GM21723 (cell line): Measurements from ENCODE around the gene SLC19A1.

Source experiments
- ATAC-seq: cut with Tn5 transposase; IDR thresholded peaks from one replicate; pipeline ENCODE4 v1.9.1; 2021; ENCODE audit warnings: mild to moderate bottlenecking, moderate library complexity; ENCODE audit not compliant: unreplicated experiment

Gene SLC19A1

DNA sequence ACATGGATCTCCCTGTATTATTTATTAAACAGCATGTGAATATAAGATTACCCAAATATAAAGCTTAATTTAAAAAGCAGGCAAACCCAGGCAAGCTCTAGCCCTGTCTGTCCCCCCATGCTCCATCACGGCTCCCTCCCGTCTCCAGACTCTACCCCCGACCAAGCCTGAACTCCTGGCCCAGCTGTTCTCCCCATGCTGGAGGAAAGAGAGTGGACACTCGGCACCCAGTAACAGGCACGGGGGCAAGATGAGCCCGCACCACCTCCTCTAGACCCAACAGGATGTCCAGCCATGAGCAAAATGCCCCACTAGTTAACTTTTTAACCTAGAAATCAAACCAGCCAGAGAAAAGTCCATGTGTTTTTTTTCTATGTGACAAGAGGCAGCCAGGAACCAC, 19.3 kb downstream of the SLC19A1 start:
- no peak for ATAC-seq

DNA sequence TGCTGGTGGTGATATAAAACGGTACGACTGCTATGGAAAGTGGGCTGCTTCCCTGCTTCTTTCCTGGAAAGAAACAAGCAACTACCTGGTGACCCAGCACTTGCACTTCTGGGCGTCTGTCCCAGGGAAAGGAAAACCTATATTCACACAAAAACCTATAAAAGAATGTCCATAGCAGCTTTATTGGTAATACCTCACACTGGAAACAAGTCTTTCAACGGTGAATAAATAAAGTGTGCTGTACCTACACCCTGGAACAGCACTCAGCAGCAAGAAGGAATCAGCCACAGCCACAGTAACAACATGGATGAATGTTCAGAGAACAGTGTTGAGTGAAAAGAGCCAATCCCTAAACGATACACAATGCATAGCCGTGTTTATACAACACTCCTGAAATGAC, 19.9 kb downstream of the SLC19A1 start:
- no peak for ATAC-seq

DNA sequence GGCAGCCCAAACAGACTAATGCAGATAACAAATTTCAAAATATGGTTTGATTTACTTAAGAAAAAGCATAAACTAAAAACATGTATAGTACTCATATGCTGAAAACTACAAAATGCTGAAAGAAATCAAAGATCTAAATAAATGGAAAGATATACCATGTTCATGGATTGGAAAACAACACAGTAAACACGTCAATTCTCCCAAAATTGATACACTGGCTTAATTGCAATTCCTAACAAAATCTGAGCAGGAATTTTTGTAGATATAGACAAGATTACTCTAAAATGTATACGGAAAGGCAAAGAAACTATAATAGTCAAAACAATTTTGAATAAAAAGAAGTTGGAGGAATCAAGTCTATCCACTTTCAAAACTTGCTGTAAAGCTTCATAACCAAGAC, 21.0 kb downstream of the SLC19A1 start:
- no peak for ATAC-seq

DNA sequence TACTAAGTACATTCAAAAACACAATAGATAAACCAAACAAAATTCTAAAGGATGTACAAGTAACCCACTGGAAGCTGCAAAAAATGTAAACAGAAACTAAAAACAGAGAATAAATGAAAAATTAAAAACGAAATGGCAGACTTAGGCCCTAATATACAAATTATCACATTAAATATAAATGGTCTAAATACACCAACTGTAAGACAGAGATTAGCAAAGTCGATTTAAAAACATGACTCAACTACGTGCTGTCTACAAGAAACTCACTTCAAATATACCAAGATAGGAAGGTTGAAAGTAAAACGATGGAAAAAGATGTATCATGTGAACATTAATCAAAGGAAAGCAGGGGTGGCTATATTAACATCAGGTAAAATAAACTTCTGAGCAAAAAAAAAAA, 23.1 kb downstream of the SLC19A1 start:
- no peak for ATAC-seq

DNA sequence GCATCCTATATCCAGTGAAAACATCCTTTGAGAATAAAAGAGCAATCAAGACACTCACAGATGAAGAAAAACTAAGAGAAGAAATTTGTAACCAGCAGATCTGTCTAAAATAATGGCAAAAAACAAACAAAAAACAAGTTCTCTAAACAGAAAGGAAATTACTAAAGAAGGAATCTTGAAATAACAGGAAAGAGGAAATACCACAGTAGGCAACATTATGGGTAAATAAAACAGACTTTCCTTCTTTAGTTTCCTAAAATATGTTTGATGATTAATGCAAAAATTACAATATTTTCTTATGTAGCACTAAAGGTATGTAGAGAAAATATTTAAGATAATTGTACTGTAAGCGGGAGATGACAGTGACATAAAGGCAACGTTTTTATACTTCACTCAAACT, 23.5 kb downstream of the SLC19A1 start:
- ATAC-seq, result no peak

DNA sequence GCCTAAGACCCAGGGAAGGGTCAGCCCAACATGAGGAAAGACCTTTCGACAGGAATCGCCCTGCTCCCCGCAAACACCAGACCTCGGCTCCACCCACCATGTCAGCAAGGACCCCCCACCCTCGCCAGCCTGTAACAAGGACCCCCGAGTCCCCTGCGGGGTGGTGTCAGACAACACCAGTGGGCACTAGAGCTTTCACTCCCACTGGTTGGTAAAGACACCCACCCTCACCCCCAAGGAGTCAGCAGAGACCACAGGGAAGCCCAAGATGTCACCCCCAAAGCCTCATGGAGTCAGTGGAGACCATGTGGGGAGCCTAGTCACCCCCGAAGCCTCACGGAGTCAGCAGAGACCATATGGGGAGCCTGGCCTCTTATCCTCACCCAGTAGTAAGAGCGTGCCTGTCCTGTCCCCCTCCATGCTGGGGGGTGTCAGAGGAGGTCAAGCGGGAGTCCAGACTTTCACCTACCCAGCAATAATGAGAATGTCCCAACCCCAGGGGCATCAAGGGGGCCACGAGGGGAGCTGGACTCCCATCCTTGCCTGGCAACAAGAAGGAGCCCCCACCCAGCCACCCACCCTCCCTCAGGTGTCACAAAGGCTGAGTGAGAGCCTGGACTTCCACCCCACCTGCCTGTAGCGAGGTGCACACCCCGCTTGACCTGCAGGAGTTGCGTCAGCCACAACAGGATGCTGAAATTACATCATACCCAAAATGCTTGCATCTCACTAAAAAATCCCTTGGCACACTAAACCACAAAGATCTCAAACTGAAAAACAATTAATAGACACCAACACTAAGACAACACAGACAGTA, 24.8 kb downstream of the SLC19A1 start:
- ATAC-seq, result no peak

DNA sequence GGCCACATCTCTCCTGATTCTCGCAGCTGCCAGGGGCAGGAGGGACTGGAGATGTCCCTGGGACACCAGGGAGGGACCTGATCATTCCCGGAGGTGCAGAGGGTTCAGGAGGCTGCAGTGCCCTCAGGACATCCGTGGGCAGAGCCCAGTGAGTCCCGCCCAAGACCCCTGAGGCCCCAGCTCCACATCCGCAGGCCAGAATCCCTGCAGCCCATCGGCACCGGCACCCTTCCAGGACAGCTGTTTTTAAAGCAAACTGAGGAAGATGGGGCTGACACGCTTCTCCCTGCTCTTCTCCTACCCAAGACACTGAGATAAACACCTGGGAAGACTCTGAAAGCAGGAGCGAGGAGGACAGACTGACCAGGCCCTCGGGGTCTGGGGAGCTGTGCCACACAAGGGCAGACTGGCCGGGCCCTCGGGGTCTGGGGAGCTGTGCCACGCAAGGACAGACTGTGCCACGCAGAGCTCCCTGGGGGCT, 25.5 kb downstream of the SLC19A1 start:
- ATAC-seq, result no peak

DNA sequence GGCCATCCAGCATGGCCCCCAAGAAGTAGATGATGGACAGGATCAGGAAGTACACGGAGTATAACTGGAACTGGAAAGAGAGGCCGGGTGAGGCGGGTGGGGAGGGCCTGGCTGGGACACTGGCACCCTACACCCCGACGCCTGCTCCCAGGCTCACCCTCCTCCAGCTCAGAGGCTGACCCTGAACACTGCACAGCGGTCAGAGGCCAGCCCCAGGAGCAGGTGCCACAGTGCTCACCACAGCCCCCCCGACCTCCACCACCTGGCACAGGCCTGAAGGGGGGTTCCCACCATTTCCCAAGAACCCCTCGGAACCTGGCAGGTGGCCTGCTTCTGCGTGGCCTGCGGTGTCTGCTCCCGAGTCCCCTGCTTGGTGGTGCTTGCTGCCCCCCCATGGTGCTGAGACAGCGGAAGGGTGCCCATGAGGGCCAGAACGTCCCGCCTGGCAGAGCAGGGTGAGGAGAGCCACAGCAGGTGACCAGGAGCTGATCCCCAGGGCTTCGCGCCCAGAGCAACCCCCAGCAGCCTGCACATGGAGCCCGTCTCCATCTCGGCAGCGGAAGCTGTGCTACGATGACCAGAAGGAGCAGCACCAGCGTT, 26.1 kb downstream of the SLC19A1 start:
- ATAC-seq, result no peak

DNA sequence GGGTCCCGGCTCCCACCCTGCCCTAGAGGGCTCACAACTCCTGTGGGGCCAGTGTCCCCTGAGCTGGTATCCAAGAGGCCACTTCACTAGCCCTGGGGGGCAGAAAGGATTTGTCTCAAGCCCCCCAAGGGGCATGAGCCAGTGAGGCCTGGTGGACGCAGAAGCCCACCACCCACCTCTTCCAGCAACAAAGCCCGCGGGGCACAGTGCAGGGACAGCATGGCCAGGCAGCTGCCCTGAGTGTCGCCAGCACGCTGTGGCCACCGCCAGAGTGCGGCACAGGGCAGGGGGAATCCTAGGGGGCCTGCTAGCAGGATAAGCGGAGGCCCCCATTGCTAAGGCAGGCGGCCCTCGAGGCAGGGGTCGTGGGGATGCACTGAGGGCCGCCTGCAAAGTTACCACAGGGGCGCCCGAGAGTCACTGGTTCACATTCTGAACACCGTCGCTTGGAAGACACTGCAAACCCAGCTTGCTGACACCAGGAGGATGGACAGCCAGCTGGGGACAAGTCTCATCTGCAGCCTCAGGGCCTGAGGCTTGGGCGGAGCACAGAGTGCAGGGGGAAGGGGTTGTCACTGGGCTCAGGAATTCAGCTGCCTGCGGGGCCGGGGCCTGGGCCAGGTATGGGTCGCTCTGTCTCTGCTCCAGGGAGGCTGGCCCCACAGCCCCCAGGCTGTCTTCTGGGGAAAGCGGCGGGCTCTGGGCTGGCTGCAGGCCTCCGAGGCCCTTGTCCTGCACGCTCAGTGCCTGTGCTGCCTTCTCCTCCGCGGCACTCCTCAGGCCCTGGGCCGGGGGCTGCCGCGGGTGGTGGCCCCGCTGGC, 26.8 kb downstream of the SLC19A1 start:
- no peak for ATAC-seq

DNA sequence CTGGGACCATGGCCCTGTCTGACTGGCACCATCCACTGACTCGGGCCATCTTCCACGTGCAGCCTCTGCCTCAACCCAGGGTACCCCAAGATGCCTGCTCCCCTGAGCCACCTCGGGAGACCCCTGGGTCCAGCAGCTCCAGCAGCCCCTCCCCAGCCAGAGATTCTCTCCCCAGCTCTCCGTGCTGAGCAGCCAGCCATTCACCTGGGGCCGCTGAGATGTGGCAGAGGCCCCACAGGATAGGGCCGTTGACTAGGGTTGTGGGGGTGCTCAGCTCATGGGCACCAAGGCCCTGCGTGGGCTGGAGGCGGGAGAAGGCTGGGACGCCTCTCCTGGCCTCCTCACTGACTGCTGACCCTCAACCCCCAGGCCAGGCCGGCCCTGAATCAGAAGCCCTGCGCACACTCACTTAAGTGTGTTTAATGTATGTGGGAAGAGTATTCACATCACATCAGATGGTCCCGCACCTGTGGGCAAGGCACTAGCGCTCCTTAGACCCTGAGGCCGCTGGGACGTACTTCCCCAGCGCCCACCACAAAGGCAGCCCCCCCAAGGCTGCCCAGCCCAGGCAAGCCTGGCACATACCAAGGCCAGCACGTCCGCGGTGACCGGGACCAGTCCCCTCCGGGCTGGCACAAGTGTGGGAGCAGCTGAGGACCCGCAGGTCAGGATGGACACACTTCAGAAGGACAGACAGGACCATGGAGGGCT, 27.8 kb downstream of the SLC19A1 start:
- ATAC-seq, result no peak

DNA sequence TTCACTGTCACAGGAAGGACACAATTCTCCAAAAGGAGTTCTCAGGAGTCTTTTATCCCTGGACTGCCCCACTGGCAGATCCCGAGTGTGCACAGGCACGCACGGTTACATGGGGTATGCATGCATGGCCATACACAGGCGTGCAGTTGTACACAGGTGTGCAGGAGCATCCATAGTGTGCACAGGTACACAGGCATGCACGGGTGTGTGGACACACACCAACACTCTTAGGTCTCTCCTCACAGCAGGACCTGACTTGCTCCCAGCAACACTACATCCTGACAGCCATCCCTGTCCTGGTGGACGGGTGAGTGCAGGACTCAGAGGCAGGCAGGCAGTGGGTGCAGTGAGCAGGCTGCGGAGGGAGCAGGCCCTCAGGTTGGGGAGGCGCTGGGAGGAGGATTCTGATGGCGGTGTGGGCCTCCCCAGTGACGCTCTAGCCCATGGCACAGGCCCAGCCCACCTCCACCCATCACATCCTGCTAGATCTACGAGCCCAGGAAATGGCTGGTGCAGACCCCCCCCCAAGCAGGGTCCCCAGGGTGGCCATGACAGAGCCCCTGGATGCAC, 28.4 kb downstream of the SLC19A1 start:
- ATAC-seq, result no peak

DNA sequence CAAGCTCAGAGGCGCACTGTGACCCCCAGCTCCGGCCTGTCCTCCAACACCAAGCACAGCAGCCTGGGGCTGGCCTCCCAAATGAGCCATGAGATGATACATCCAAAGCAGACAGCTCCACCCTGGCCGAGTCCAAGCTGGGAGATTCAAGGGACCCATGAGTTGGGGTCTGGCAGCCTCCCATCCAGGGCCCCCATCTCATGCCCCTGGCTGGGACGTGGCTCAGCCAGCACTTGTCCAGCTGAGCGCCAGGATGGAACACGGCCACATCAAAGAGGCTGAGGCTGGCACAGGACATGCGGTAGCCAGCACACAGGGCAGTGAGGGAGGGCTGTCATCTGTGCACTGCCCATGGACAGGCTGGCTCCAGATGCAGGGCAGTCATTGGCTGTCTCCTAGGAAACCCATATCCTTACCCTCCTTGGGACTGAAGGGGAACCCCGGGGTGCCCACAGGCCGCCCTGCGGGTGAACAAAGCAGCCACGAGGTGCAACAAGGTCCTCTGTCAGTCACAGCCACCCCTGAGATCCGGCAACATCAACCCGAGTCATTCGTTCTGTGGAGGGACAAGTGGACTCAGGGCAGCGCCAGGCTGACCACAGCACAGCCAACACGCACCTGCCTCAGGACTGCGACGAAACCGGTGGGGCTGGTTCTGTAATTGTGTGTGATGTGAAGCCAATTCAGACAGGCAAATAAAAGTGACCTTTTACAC, 29.1 kb downstream of the SLC19A1 start:
- no peak for ATAC-seq

DNA sequence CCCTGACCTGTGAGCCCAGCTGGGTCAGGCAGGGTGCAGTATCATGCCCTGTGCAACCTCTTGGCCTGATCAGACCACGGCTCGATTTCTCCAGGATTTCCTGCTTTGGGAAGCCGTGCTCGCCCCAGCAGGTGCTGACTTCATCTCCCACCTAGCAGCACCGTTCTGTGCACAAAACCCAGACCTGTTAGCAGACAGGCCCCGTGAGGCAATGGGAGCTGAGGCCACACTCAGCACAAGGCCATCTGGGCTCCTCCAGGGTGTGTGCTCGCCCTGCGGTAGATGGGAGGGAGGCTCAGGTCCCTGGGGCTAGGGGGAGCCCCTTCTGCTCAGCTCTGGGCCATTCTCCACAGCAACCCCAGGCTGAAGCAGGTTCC, 29.6 kb downstream of the SLC19A1 start:
- no peak for ATAC-seq

DNA sequence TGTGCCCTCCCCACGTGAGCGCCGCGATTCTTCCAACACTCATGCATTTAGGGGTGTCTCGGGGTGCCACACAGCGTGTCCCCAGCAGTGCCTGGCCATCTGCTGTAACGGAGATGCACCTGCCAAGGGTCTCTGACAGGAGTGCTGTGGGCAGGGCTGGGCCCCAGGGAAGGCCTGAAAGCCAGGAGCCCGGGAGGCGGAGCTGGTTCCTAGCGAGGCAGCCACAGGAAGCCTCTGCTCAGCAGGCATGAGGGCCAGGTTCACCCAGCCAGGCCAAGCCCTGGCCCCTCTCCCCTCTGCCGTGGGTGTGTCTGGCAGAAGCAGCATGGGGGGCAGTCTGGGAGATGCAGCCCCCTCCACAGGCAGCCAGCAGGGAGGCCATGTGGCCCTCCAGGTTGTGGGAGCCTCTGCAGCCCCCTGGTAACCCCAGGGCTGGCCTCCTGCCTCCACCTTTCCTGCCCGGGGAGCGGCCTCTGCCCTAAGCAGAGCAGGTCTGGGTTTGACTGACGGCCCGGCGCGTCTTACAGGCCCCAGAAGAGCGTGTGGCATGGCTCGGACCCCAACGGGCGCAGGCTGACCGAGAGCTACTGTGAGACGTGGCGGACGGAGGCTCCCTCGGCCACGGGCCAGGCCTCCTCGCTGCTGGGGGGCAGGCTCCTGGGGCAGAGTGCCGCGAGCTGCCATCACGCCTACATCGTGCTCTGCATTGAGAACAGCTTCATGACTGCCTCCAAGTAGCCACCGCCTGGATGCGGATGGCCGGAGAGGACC, 30.4 kb downstream of the SLC19A1 start:
- no peak for ATAC-seq

DNA sequence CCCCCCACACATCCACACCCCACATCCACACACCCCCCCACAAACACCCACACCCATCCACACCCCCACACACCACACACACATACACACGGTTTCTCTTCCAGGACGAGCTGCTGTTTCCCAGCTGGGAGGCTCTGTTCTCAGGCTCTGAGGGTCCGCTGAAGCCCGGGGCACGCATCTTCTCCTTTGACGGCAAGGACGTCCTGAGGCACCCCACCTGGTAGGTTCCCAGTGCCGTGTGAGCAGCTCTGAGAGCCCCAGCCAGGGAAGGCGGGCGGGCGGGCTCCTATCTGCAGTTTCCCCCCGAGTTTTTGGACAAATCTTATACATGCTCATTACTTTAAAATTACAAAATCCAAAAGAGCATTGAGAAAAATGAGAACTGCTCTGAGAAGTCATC, 31.2 kb downstream of the SLC19A1 start:
- ATAC-seq, result no peak

DNA sequence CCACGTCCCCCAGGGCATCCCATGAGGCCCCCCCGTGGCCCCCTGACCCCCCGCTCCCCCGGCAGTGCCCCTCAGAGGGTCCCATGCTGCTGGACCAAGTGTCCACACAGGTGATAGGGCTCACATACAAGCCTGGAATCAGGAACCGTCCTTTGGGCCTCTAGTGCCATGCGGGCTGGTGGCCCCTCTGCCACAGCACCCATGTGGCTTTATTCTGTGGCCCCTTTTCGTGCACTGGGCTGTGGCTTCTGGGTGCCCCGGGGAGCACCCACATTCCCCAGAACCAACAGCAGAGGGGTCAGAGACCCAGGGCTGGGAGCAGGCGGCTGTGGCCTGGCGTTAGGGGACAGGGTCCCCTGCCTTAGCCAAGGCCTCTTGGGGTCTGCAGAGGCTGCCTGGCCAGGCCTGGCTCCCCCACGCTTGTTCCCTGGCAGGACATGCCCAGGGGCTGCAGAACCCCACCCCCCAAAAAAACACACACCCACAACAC, 31.7 kb downstream of the SLC19A1 start:
- ATAC-seq, result no peak

DNA sequence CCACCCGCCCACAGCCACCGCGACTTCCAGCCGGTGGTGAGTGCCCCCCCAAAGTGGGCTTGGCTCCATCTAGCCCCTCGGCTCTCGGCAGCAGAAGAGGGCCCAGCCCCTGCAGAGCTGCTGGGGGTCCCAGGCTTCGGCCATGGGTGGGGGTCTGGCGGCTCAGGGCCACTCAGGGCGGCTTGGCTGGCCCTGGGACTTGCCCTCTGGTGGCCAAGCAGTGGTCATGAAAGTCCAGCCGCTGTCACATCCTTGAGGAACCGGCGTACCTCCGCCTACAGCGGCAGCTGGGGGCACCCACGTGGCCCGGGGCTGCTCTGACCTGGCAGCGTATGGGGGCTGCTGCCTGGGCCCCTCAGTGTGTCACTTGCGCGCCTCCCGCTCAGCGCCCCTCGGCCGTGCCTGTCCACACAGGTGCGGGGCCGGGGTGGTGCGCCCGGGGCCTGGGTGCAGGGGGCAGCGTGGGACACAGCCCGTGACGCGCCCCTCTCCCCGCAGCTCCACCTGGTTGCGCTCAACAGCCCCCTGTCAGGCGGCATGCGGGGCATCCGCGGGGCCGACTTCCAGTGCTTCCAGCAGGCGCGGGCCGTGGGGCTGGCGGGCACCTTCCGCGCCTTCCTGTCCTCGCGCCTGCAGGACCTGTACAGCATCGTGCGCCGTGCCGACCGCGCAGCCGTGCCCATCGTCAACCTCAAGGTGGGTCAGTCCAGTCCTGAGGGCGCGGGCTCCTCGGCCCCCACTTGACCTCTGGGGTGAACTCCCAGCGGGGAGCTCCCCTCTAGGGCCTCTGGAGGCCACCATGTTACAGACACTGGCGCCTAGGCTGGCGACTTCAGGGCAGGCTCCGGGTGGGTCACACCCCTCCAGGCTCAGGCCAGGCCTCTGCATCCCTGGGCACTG, 32.4 kb downstream of the SLC19A1 start:
- ATAC-seq, result no peak
